Activated T-helper 17 cell treated with anti-CD3 and anti-CD28 coated beads, Interleukin-2, amount 50 U/mL, for 72 hours (primary cell): ENCODE results near the gene COPZ2. TPM values are rescaled to one million over a fixed set of nuclear protein-coding genes. Genes with fewer than 3 reads are reported as not detected.
"Not testable (repeated sequence)": the region's sequence is repeated elsewhere in the genome, so short reads cannot be mapped to it uniquely, and the experiment has no call there.

Source experiments
- ATAC-seq: fragments of 150-1000 bp; cut with Tn5 transposase; replicated peaks from 2 replicates; pipeline ENCODE4 v1.10.0; 2021; ENCODE audit warnings: mild to moderate bottlenecking, moderate library complexity
- H3K27ac Mint-ChIP-seq: one replicate; pipeline ENCODE4 v1.8.0; 2022; ENCODE audit warnings: mixed read lengths
- H3K27me3 Mint-ChIP-seq: one replicate; pipeline ENCODE4 v1.8.0; 2022; ENCODE audit warnings: mixed read lengths
- H3K36me3 Mint-ChIP-seq: one replicate; pipeline ENCODE4 v1.8.0; 2022; ENCODE audit warnings: low read depth, mild to moderate bottlenecking, mixed read lengths
- H3K4me1 Mint-ChIP-seq: one replicate; pipeline ENCODE4 v1.8.0; 2022; ENCODE audit warnings: mixed read lengths
- H3K4me3 Mint-ChIP-seq: one replicate; pipeline ENCODE4 v1.8.0; 2022; ENCODE audit warnings: mild to moderate bottlenecking, mixed read lengths
- H3K9me3 Mint-ChIP-seq: one replicate; pipeline ENCODE4 v1.8.0; 2022; ENCODE audit warnings: mixed read lengths
- total RNA-seq, 2 donors: library from RNA; stranded (reverse); gene quantifications; one replicate each; pipeline ENCODE4 v1.2.3, GENCODE V29; 2022

COPZ2 gene
- total RNA-seq, 2 donors from 2014 or later: 1.3 to 2.0 TPM

GRCh38 chr17:48051283-48051682 lies 13.7 kb upstream of the COPZ2 start:
- Mint-ChIP-seq H3K9me3 (no peaks in the 10 kb centered on the region), H3K27ac (peak overlapping the region; percentile 65), H3K36me3 (peaks cover 82% of the 10 kb centered on the region), H3K27me3 (no peaks in the 10 kb centered on the region), H3K4me3 (peak overlapping the region; percentile 85), H3K4me1 (peaks cover 48% of the 10 kb centered on the region)
- no peak for ATAC-seq

DNA sequence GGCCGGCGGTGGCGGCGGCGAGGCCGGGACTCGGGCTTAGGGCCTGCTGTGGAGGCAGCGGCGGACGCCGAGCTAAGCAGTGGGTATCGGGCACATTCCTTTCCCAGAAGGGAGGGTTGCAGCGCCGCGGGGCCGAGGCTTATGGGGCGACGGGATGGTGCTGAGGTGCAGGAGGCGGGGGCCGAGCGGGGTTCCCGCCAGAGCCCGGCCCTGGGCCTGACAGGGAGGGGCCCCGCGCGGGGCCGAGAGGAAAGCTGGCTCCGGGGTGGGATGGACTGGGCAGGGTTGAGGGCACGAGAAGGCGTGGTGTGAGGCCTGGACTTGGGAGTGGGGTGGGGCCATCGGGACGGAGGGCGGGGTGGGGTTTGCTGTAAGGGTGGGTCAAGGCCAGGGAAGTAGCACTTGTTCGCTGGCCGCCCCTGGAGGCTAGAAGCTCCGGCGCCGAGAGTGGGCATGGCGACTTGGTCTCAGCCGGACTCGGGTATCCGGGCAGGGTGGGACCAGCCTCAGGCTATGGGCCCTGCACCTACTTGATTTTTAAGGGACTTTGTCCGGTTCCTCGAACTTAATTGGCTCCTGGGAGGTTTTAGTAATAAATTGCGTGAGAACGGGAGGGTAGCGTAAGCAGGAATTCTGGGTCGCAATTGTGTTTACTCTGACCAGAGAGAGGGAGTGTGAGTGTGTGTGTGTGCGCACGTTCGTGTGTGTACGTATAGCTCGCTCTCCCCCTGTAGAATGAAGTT lies 11.0 kb upstream of the COPZ2 start:
- Mint-ChIP-seq H3K36me3 (peaks cover 61% of the 10 kb centered on the region), H3K4me1 (peaks cover 38% of the 10 kb centered on the region), H3K27me3 (no peaks in the 10 kb centered on the region), H3K4me3 (peak overlapping the region; percentile 85), H3K9me3 (no peaks in the 10 kb centered on the region), H3K27ac (peak overlapping the region; percentile 96)
- peak; percentile 43 for ATAC-seq

DNA sequence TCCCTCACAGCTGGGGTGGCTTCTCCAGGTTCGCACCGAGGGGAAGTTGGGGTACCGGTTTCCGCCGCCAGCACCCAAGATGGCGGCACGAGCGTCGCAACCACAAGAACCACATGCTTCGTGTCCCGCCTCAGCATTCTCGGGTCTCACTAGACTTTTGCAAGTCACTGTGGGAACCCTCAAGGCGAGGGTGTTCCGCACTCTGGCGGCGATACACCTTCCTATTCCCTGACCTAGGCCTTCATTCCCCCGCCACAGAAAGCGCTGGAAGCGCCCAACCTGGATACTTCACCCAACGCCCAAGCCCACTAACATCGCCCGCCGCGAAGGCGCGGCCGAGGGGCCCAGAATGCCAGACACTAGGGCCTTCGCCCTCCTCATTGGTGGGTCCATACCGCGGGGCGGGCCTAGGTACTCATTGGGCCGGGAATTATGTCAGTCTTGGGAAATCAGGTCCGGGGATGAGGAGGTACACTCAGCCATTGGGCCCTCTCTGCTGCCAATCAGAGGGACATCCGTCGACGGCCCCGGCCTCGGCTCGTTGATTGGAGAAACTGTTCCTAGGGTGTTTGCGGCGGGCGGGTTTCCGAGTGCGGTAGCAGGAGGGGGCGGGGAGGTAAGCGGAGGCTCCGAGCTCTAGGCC lies 10.3 kb upstream of the COPZ2 start, which contains the start of gene NFE2L1:
Gene NFE2L1 (plus strand): TSS at position 619 of the 643 bp plus-strand sequence. CDS start 2,760 bp downstream, outside the sequence.
- no peaks in the 10 kb centered on the region for H3K27me3 Mint-ChIP-seq
- peak within 1 kb of the TSS; percentile 96 for H3K27ac Mint-ChIP-seq
- H3K4me3 Mint-ChIP-seq: peak within 1 kb of the TSS; percentile 85
- ATAC-seq: peak; percentile 97
- peaks cover 34% of the 10 kb centered on the region for H3K4me1 Mint-ChIP-seq
- peaks cover 54% of the 10 kb centered on the region for H3K36me3 Mint-ChIP-seq
- H3K9me3 Mint-ChIP-seq: no peaks in the 10 kb centered on the region

GRCh38 chr17:48047113-48047740 lies 9.6 kb upstream of the COPZ2 start:
- Mint-ChIP-seq H3K36me3 (peaks cover 47% of the 10 kb centered on the region), H3K27me3 (no peaks in the 10 kb centered on the region), H3K27ac (peak overlapping the region; percentile 96), H3K4me1 (peaks cover 30% of the 10 kb centered on the region), H3K4me3 (peak overlapping the region; percentile 85), H3K9me3 (no peaks in the 10 kb centered on the region)
- no peak for ATAC-seq

DNA sequence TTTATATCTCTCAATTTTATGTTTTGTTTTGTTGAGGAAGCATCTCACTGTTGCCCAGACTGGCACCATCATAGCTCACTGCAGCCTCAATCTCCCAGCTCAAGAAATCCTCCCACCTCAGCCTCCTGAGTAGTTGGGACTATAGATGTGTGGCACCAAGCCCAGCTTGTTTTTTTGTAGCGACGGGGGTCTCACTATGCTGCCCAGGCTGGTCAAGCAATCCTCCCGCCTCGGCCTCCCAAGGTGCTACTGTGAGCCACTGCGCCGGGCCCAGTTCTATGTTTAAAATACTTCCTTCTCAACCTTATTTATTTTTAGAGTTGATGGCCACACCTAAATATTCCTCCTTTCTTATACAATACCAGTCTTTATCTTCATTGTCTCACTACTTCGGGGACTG lies 8.7 kb upstream of the COPZ2 start:
- H3K4me1 Mint-ChIP-seq: peaks cover 22% of the 10 kb centered on the region
- no peaks in the 10 kb centered on the region for H3K27me3 Mint-ChIP-seq
- peaks cover 38% of the 10 kb centered on the region for H3K36me3 Mint-ChIP-seq
- H3K9me3 Mint-ChIP-seq: no peaks in the 10 kb centered on the region
- H3K27ac Mint-ChIP-seq: peak overlapping the region; percentile 96
- no peak for ATAC-seq
- peak overlapping the region; percentile 85 for H3K4me3 Mint-ChIP-seq

DNA sequence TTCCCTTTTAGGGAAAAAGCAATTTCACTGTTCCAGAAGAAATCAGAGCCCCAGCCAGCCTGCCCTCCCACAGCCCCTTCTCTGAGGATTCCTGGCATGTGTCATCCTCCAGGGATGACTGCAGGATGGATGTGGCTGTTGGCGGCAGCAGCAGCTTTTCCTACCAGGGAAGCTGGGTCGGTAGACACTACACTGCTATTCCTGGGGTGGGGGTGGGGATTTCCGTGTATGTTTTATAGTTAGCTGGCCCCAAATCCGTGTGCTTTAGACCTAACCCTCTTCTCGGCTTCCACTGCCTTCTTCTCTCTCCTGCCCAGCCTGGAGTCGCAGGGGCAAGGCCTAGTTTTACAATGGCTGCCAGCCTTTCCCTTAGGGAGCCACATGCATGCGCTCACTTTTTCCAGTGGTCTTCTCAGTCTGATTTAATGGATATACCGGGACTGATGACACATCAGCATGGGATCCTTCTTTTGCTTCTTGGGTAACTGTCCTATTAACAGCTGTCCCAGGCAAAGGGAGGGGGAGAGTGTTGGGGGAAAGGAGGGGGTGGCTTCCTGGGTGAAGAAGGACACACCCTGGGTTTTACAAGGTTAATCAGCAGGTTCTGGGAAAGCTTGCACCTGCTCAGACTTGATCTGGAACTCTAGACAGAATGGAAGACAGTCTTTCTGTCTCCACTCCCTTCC lies 7.9 kb upstream of the COPZ2 start:
- peaks cover 30% of the 10 kb centered on the region for H3K36me3 Mint-ChIP-seq
- peaks cover 15% of the 10 kb centered on the region for H3K4me1 Mint-ChIP-seq
- H3K27me3 Mint-ChIP-seq: no peaks in the 10 kb centered on the region
- no peak overlapping the region for H3K27ac Mint-ChIP-seq
- H3K4me3 Mint-ChIP-seq: peak overlapping the region; percentile 85
- no peaks in the 10 kb centered on the region for H3K9me3 Mint-ChIP-seq
- ATAC-seq: no peak

DNA sequence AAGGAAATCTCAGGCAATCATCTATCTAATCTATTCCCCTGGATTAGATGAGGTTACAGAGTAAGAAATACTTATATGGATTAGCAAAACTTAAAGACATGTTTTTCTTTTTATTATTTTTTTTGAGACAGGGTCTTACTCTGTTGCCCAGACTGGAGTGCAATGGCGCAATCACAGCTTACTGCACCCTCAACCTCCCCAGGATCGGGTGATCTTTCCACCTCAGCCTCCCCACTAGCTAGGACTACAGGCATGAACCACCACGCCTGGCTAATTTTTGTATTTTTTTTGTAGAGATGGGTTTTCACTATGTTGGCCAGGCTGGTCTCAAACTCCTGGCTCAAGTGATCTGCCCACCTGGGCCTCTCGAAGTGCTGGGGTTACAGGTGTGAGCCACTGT lies 7.3 kb upstream of the COPZ2 start:
- no peaks in the 10 kb centered on the region for H3K9me3 Mint-ChIP-seq
- no peaks in the 10 kb centered on the region for H3K27me3 Mint-ChIP-seq
- H3K36me3 Mint-ChIP-seq: peaks cover 24% of the 10 kb centered on the region
- ATAC-seq: no peak
- no peak overlapping the region for H3K27ac Mint-ChIP-seq
- H3K4me3 Mint-ChIP-seq: no peak overlapping the region
- H3K4me1 Mint-ChIP-seq: peaks cover 11% of the 10 kb centered on the region

DNA sequence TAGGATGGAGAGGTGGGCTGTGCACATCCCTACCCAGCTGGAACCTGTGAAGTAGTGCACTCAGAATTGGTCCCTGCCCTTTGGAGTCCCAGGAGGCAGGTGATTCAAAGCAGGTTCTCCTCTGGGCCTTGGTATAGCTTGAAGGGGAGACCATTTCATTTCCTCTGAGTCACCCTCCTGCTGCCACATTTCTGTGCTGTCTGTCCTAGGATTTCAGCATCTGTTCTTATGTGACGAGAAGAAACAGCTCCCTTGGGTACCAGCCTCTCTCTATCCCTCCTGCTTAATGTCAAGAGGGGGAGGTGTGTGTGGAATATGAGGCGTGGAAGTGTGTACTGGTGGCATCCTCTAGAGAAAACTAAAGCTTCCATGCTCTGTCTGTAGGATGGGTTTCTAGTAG lies 5.6 kb upstream of the COPZ2 start:
- Mint-ChIP-seq H3K27me3 (peaks cover 6% of the 10 kb centered on the region), H3K9me3 (no peaks in the 10 kb centered on the region), H3K36me3 (peaks cover 7% of the 10 kb centered on the region), H3K4me3 (no peak overlapping the region), H3K4me1 (peaks cover 9% of the 10 kb centered on the region), H3K27ac (no peak overlapping the region)
- ATAC-seq: no peak

DNA sequence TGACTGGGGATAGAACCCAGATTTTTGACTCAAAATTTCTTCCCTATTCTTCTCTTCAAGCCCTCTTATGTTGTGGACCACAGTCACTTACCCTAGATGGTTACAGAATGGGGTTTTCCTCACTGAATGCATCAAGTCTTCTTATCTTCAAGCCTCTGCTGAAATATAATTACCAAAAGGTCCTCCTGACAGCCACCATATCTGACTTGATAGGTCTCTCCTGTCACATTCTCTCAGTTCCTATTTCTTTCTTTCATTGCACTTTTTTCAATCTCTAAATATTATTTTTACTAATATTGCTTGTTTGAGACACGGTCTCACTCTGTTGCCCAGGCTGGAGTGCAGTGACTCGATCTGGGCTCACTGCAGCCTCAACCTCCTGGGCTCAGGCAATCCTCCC lies 1.1 kb upstream of the COPZ2 start:
- no peak for ATAC-seq
- Mint-ChIP-seq H3K27me3 (peaks cover 13% of the 10 kb centered on the region), H3K27ac (no peak overlapping the region), H3K4me1 (peaks cover 5% of the 10 kb centered on the region), H3K4me3 (peak overlapping the region; percentile 84), H3K36me3 (no peaks in the 10 kb centered on the region), H3K9me3 (no peaks in the 10 kb centered on the region)

- H3K9me3 Mint-ChIP-seq: no peaks in the 10 kb centered on the region
- H3K36me3 Mint-ChIP-seq: no peaks in the 10 kb centered on the region
- peak overlapping the region; percentile 66 for H3K27ac Mint-ChIP-seq
- H3K4me1 Mint-ChIP-seq: peaks cover 5% of the 10 kb centered on the region
- H3K27me3 Mint-ChIP-seq: peaks cover 21% of the 10 kb centered on the region
- peak; percentile 25 for ATAC-seq
- peak overlapping the region; percentile 84 for H3K4me3 Mint-ChIP-seq
Measured at GRCh38 chr17:48037838-48038323, 284 bp upstream of the COPZ2 start.

DNA sequence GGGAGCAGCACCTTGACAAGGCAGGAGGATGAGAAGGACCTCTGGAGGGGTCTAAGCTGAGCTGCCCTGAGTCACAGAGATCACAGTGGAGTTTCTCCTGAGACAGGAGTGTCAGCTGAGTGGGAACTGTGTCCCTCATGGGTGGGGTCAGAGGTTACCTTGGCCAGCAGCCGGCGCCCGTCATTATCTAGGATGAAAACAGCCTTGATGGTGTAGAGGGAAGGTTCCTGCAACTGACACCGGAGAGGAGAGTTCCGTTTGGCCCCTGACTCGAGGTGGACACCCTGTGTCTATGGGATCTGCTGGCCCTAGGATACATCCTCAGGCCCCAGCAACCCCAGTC lies 933 bp downstream of the COPZ2 start:
- no peak for ATAC-seq
- H3K4me3 Mint-ChIP-seq: peak overlapping the region; percentile 84

GRCh38 chr17:48034734-48035133 lies 2.9 kb downstream of the COPZ2 start:
- H3K27me3 Mint-ChIP-seq: peaks cover 30% of the 10 kb centered on the region
- not testable (repeated sequence) for H3K36me3 Mint-ChIP-seq, H3K27ac Mint-ChIP-seq, H3K4me1 Mint-ChIP-seq, H3K9me3 Mint-ChIP-seq, H3K4me3 Mint-ChIP-seq, ATAC-seq

More for the DNA sequence above, 933 bp downstream of the COPZ2 start:
- Mint-ChIP-seq H3K4me1 (peaks cover 5% of the 10 kb centered on the region), H3K27me3 (peaks cover 24% of the 10 kb centered on the region), H3K36me3 (no peaks in the 10 kb centered on the region), H3K9me3 (no peaks in the 10 kb centered on the region), H3K27ac (peak overlapping the region; percentile 52)

DNA sequence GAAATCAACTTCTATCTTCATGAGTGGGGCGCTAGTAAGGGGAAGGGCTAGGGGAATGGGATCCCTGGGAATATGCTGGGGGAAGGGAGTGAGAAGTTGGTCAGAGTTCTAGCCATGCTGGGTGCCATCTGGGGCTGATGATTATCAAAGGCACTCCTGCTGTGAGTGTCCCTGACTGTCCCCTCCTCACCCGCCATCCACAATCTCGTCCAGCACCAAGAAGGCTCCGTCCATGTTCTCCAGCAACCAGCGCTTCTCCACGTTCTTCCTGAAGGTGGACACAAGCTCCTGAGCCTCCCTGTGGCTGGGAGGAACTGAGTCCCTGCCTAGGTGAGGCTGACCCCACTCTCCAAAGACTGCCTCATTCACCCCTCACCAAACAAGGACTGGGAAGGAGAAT lies 5.6 kb downstream of the COPZ2 start:
- no peaks in the 10 kb centered on the region for H3K9me3 Mint-ChIP-seq
- peaks cover 25% of the 10 kb centered on the region for H3K27me3 Mint-ChIP-seq
- no peaks in the 10 kb centered on the region for H3K4me1 Mint-ChIP-seq
- H3K36me3 Mint-ChIP-seq: no peaks in the 10 kb centered on the region
- H3K4me3 Mint-ChIP-seq: no peak overlapping the region
- no peak overlapping the region for H3K27ac Mint-ChIP-seq
- no peak for ATAC-seq

GRCh38 chr17:48030531-48030930 lies 7.1 kb downstream of the COPZ2 start:
- no peaks in the 10 kb centered on the region for H3K9me3 Mint-ChIP-seq
- ATAC-seq: no peak

More at GRCh38 chr17:48030531-48030930, 7.1 kb downstream of the COPZ2 start:
- no peak overlapping the region for H3K27ac Mint-ChIP-seq
- H3K4me1 Mint-ChIP-seq: peaks cover 6% of the 10 kb centered on the region
- H3K27me3 Mint-ChIP-seq: peaks cover 22% of the 10 kb centered on the region
- no peak overlapping the region for H3K4me3 Mint-ChIP-seq
- H3K36me3 Mint-ChIP-seq: no peaks in the 10 kb centered on the region
